ENCODE data around the gene SMPDL3A.

Gene SMPDL3A

DNA sequence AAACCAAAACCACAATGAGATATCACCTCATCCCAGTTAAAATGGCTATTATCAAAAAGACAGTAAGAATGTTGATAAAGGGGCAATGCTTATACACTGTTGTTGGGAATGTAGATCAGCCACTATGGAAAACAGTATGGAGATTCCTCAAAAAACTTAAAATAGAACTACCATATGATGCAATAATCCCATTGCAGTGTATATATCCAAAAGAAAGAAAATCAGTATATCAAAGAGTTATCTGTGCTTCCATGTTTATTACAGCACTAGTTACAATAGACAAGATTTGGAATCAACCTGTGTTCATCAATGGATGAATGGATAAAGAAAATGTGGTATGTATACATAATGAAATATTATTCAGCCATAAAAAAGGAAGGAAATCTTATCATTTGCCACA, 13.1 kb upstream of the SMPDL3A start:
- DNase-seq (ENCODE audit: low spot score), result no peak

DNA sequence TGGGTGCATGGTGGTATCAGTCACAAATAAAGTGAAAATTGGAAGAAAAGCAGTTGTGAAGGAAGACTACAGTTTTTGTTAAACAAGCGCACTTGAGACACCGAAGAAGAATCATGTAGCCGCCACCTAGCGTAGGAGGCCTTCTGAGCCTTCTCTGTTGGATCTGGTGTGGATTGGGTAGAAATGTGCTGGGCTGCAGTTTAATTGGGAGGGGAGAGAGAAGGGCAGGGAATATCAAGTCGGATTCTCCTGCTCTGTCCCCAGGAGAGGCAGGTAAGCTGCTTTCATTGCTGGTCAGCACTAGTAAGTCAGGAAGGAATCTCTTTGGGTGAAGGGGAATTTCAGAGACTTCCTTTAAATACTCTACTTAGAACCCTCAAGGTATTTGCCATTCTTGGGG, 10.8 kb upstream of the SMPDL3A start:
- no peak for DNase-seq (ENCODE audit: low spot score)

DNA sequence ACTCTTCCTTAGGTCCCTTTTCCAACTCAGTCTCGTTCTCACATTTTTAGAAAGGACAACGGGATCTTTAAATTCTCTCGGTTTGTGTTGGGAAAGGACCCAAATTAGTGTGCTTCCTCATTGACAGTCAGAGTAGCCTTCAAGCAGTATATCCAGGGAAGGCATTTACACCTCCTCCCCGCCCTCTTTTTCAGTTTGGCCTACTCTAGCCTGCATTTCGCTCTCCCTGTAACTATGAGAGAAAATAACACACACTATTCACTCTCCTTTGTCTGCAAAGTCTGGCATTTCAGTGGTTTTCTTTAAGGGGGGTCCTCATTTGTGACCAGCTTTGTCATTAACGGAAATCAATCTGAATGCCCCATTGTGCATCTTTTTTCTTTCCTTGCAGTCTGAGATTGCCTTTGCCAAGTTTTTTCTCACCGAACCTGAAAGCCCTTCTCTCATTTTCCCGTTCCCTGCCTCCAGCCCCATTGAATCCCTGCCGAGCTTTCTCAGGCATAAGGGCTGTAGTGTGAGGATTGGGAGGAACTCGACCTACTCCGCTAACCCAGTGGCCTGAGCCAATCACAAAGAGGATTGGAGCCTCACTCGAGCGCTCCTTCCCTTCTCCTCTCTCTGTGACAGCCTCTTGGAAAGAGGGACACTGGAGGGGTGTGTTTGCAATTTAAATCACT, 9.9 kb upstream of the SMPDL3A start:
- DNase-seq (ENCODE audit: low spot score), result no peak

DNA sequence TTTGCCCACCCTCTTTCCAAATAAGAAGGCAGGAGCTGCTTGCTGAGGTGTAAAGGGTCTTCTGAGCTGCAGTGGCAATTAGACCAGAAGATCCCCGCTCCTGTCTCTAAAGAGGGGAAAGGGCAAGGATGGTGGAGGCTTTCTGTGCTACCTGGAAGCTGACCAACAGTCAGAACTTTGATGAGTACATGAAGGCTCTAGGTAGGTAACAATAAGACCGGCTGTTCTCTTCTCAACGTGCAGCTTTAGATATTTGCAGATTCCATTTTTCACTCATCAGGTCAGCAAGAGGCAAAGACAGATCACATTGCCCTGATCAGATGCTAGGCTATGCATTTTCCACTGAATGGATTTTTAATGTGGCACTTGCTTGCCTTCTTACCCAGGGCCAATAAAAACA, 9.4 kb upstream of the SMPDL3A start, which contains the start of gene FABP7:
Gene FABP7, plus strand, starts transcription at position 50 of the 400 bp plus-strand sequence. Its CDS starts 79 bp downstream, at position 129.
- DNase-seq (ENCODE audit: low spot score), result no peak

DNA sequence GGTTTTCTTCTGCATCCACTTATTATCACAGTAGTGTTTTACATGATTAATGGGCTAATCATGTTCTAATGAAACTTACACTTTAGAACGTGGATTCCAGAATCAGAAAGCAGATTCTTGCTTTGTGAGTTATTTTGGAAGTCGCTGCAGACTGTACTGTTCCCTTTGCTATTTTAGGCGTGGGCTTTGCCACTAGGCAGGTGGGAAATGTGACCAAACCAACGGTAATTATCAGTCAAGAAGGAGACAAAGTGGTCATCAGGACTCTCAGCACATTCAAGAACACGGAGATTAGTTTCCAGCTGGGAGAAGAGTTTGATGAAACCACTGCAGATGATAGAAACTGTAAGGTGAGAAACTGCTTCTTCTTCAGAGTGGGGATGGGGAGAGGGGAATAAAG, 8.9 kb upstream of the SMPDL3A start:
- no peak for DNase-seq (ENCODE audit: low spot score)

DNA sequence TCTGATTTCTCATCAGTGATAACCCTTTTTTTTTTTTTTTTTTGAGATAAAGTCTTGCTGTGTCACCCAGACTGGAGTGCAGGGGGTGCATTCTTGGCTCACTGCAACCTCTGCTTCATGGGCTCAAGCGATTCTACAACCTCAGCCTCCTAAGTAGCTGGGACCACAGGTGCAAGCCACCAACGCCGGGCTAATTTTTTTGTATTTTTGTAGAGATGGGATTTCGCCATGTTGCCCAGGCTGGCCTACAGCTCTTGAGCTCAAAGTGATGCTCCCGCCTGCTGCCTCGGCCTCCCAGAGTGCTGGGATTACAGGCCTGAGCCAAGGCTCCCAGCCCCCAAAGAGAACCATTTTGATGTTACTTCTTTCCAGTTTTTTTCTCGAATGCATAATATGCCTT, 7.3 kb upstream of the SMPDL3A start:
- no peak for DNase-seq (ENCODE audit: low spot score)

DNA sequence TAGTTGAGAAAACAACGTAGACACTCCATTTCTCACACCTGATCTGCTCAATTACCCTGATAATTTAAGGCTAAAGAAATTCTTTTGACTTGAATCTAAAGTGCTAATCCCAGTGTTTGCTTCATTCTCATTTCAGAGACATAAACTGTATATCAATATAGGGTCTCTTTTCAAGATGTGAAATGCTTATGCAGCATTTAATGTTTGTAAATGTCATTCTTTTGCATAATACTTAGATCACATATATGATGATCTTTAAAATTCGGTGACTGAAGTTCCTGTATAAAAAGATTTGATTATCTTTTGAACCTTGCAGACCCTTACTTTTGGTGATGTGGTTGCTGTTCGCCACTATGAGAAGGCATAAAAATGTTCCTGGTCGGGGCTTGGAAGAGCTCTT, 5.7 kb upstream of the SMPDL3A start:
- DNase-seq (ENCODE audit: low spot score), result no peak

DNA sequence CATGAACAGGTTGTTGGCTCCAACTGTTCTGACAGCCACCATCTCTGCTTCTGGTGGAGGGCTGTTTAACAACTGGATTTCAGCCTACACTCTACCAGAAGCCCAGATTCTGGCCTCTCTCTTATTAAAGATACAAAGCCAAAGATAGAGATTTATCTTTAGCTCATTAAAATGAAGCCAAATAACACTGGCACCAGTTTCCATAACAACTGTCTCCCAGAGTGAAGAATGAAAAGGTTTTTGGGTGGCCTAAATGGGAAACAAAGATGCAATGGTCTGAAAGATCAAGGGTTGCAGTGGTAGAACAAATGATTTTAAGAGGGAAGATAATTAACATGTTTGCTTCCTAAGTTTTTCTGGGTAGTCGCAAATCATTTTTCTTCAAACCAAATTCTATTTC, 3.2 kb upstream of the SMPDL3A start:
- DNase-seq (ENCODE audit: low spot score), result no peak

DNA sequence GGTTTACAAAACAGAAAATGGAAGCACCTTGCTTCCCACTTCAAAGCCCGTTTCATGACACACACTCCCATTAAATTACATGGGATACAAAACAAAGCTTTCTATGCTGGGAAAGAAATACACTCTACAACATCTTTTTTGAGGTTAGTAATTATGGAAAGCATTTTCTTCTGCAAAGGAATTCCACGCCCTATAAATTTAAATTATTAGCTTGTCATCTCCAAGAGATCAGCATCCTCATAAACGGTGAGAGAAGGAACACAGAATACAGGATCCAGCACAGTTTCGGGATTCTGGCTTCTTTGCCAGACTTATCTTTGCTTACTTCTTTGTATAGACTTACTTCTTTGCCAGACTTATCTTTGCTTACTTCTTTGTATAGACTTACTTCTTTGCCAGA, 1.3 kb upstream of the SMPDL3A start:
- DNase-seq (ENCODE audit: low spot score), result no peak

DNA sequence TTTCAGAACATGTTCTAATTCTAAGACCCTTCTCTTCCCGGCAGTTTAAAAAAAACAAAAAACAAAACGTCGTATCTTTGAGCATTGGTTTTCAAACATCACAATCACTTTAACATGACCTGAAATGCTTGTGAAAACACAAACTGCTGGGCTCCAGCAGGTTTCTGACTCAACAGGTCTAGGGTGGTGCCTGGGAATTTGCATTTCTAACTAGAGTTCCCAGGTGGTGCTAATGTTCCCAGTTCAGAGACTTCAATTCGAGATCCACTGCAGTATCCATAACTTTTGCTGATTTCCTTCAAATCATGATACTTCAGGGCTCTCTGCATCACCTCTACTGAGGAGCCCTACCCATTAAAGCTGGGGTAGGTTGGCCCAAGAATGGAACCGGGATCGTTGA, 850 bp upstream of the SMPDL3A start:
- no peak for DNase-seq (ENCODE audit: low spot score)

DNA sequence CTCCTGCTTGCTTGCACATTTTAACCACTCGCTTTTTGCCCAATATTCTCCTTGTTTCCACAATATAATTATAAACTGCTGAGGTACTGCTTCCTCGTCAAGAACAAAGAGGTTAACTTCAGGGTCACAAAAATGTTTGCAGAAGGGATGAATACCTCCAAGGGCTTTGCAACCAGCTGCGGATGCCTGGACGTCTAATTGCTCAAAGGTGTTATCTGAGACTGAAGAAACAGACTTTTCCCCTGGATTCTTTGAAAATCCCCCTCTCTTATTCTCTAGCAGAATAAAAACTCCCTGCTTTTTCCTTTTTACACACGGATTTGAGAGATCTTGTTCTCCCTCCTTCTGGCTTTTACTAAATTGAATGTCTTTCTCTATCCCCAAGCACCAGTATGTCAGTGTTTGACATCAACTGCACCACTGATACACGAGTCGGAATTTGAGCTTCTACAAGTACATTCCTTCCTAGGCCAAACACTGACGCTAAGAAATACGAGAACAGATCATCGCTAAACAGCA, 336 bp upstream of the SMPDL3A start:
- DNase-seq (ENCODE audit: low spot score), result no peak

DNA sequence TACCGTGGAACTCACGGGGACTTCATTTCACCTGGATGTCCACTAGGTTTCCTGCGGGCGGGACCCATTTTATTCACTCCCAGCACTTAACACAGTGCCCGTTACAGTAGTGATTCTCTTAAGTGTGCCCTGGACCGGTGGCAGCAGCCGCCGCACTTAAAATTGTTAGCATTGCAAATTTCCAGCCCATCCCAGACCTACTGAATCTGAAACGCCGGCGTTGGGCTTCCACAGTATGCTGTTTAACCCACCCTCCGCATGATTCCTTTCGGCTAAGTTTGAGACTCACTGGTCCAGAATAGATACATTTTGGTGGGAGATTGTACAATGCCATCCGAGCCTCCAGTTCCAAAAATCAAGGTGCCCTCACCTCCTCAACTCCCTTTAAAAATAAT, 967 bp downstream of the SMPDL3A start:
- no peak for DNase-seq (ENCODE audit: low spot score)

DNA sequence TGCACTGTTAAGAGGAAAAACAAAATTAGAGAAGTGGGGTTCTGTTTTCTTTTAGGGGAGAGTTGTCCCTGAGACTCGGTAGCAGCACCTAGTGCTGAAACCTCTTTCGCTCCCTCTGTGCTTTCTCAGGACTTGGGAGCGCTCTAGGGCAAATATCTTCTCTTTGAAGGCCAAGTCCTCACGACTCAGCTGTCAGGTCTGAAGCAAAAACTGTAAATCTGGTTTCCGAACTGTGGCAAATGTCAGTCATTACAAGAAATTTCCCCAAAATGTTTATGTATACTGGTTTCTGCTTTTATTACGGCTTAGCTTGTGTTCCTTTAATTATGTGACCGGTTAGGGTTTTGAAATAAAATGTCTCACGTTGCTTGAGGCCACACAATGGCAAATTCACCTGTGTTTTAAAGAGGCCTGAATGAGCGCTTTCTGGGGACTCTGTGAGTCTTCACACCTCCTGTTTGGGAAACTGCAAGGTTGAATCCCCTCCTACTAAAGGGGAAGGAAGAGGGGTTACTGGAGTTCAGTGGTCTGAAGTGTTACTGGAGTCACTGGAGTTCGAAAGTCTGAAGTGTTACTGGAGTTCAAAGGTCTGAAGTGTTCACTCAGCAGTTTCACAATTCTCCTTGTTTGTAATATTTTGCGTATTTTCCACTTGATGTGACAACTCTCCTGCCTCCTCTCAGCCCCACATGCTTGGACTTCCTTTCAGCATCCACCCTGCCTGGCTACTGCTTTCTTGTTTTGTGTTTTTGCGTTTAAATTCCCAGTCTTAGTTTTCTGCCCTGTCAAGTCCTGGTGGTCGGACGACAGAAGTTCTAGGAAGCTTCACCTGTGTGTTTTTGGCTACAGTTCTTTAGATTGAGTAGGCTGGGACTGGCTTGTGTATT, 1.6 kb downstream of the SMPDL3A start:
- DNase-seq (ENCODE audit: low spot score), result peak; percentile 22

DNA sequence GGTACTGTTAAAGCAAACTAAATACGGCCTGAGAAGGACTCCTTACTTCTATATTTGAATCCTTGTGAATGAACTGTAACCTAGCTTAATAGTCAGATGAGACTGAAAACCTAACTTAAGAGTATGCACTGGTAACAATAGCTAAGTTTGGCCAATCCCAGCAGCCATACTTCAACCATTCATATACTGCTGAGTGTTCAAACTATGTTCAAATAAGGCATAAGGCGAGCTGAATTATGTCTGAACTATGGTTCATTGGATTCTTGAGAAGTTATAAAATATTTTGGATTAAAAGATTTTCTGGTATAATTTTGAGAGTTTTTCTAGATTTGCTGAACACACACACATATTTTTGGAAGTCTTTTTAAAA, 2.2 kb downstream of the SMPDL3A start:
- no peak for DNase-seq (ENCODE audit: low spot score)

DNA sequence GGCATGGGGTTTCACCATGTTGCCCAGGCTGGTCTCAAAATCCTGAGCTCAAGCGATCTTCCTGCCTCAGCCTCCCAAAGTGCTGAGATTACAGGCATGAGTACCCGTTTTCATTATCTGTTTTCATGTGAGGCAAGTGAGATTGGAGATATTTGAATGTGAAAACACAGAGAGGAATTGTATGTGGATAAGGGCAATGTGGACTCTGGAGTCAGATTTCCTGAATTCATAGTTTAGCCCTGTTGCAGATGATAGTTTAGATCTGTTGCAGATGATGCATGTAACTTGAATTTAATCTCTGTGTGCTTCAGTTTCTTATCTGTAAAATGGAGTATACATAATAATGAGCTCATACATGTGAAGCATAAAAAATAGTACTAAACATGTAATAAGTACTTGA, 3.7 kb downstream of the SMPDL3A start:
- no peak for DNase-seq (ENCODE audit: low spot score)

DNA sequence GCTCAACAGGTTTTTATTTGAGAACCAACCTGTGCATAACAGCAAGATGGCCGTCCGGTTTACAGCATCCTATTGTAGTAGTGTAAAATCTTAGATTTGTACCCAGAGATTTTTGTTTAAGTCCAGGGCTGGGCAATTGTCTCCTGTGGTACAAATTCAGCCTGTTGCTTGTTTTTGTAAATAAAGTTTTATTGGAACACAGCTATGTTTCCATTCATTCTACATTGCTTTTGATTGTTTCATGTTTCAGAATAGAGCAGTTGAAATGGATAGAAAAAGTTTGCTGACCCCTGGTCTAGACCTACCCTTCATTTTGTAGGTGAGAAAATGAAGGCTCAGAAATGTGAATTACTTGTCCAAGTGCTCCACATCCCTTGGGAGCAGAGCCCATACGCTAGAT, 8.5 kb downstream of the SMPDL3A start:
- no peak for DNase-seq (ENCODE audit: low spot score)

DNA sequence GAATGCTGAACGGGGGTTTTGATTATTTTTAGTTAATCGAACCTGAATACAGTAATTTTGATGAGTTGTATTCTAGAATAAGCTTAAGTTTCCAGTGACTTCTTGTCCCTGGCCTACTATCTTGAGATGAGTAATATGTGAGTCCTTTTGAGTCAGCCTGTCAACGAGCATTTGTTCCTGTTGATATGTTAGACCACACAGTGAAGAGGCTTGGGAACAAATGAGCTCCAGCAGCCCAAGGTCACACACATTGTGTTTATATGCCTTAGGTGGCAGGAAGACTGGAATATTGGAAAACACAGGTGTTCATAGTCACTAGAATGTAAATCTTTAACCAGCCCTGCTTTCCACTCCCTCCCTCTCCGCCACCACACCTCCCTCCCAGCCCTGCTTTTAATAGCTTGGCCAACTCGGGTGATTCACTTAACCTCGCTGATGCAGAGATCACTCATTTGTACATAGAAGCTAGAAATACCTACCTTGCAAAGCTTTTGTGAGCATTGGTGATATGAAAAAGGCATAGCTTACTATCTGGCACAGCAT, 9.1 kb downstream of the SMPDL3A start:
- peak; percentile 16 for DNase-seq (ENCODE audit: low spot score)

DNA sequence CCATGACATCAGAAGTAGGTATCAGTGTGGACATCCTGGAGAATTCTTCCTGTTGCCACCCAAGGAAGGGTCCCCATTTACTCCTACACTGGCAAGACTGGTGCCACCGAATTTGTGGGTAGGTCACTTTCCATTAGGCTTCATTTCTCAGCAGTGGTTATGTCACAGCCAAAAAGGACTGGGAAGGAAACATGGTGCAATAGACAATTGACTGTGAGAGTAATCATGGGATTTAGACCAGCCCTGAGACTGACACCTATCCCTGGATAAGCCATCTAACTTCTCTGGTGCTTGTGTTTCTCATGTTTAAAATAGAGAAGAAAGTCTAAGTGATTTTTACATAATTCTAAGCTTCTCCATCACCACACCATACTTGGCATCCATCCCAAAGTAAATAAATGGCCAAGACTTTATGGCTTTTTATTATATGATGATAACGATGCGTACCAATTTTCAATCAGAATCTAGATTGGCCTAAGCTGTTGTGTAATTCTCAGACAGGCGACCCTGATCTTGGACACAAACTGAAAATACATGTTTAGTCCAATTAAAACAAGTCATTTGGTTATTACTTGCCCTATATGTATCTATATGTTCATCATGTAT, 10.2 kb downstream of the SMPDL3A start:
- no peak for DNase-seq (ENCODE audit: low spot score)

DNA sequence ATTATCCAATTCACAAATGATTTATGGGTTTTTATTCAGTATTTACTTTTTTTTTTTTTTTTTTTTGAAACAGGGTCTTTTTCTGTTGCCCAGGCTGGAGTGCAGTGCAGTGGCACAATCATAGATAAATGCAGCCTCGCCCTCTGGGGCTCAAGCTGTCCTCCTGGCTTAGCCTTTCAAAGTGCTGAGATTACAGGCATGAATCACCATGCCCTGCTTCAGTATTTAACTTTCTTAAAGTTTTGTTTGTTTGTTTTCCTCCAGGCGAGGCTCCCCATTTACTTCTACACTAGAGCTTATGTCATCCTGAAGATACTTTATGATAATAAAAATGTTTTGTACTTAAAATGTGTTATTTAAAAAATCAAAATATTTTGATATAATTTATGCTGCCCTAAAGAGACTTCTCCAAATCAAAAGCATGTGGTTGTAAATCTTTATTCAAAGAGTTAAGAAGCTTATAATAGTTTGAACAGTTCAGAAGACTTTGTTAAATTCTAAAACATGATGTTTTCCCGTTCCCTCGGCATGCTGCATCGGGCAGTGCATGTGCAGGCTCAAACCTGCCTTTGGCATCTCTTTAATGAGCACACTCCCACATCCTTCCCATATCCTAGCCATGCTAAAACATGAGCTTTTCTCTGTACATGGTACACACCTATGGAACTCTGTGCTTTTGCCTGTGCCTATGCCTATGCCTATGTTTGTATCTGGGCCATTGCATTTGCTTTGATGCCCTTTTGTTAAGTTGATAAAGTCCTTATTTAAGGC, 11.0 kb downstream of the SMPDL3A start:
- no peak for DNase-seq (ENCODE audit: low spot score)

DNA sequence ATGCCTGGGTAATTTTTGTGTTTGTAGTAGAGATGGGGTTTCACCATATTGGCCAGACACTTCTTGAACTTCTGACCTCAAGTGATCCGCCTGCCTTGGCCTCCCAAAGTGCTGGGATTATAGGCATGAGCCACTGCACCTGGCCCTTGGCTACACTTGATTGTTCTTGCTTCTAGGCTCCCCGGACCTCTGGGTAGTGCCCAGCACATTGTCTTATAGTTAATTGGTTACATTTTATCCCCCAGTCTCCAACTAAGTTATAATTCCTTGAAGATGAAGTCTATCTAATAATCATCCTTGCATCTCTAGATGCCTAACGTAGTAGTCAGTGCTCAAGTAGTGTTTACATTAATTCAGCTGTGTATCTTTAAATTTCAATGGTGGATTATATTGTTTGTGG, 11.8 kb downstream of the SMPDL3A start:
- DNase-seq (ENCODE audit: low spot score), result no peak

DNA sequence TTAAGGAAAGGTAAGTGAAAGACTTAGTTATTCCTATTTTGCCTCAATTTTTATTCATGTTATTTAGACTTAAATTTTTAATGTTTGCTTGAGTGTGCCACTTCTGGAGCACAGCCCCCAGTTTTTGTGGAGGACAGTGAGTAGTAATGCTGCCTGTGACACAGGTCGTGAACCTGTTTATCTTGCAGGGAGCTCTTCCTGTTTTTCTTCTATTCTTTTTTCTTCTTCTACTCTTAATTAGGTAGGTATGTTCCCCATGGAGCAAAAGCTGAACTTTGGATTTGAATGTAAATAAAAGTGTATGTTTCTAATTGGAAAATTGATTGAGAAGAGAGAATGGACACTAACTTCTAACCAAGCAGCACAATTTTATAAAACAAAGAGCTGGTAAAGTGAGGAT, 12.3 kb downstream of the SMPDL3A start:
- no peak for DNase-seq (ENCODE audit: low spot score)
